ENCODE data around the gene RTEL1.

RTEL1 gene

DNA sequence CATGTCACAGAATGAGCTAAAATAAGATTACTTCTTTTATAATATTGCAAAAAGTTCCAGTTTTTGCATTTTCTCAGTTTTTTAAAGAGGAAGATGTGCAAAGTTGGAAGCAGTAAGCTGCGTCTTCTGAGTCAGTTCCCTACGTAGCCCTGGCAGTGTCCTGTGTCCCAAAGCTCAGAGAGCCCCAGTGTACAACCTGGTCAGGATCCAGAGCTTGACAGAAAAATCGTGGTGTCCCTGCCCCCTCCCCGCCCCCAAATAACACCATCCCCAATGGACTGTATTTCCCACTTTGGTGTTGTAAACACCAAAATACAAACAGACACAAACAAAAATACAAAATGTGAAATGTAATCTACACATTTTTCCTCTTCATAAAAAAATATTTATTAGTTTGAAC is 86.0 kb downstream of the RTEL1 start:
- DNase-seq (ENCODE audit: low read depth), result no peak
- TF ChIP-seq, protein P1, sequence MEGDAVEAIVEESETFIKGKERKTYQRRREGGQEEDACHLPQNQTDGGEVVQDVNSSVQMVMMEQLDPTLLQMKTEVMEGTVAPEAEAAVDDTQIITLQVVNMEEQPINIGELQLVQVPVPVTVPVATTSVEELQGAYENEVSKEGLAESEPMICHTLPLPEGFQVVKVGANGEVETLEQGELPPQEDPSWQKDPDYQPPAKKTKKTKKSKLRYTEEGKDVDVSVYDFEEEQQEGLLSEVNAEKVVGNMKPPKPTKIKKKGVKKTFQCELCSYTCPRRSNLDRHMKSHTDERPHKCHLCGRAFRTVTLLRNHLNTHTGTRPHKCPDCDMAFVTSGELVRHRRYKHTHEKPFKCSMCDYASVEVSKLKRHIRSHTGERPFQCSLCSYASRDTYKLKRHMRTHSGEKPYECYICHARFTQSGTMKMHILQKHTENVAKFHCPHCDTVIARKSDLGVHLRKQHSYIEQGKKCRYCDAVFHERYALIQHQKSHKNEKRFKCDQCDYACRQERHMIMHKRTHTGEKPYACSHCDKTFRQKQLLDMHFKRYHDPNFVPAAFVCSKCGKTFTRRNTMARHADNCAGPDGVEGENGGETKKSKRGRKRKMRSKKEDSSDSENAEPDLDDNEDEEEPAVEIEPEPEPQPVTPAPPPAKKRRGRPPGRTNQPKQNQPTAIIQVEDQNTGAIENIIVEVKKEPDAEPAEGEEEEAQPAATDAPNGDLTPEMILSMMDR (IDR thresholded peaks at IDR 0.05; ENCODE audit: low read length, missing control alignments), result no peak
- H3K4me3 ChIP-seq (replicated peaks; ENCODE audit: low read depth, low read length), result no peak overlapping the region

DNA sequence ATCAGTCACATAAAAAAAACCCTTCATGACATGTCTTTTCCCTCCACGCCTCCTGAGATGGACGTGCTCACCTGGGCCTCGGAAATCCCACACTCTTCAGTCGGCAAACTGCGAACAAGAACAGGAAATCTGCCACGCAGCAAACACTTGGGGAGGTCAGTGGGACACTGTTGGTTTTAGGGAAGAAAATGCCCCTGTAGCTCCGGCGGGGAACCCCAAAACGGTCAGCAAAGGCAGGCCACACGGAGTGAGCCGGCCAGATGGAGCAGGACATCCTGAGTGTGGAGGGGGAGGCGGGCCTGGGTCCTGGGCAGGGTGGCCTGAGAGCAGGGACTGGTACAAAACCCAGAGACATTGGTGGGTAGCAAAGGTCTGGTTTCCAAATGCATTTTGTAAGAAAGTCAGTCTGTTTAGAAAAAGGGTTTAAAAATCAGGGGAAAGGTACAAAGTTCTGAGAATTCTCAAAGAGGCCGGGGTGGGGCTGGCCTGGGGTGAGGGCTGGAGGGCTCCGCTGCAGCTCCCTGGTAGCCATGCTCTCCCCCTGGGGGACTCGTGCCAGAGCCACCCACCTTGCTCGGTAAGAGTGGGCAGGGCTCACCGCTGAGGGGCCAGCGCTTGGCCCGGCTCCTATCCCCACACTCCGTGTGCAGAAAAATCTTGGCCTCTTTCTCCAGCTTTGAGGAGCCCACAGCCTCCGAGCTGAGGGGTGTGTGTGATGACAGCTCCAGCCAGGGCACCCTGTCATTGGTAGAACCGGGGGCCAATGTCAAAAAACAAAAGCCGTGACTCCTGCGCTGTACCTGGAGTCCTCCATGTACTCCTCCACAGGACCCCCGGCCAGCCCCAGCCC is 86.7 kb downstream of the RTEL1 start:
- H3K4me3 ChIP-seq (replicated peaks; ENCODE audit: low read depth, low read length), result no peak overlapping the region
- TF ChIP-seq, protein P1 (IDR thresholded peaks at IDR 0.05; ENCODE audit: low read length, missing control alignments), result no peak
- no peak for DNase-seq (ENCODE audit: low read depth)

DNA sequence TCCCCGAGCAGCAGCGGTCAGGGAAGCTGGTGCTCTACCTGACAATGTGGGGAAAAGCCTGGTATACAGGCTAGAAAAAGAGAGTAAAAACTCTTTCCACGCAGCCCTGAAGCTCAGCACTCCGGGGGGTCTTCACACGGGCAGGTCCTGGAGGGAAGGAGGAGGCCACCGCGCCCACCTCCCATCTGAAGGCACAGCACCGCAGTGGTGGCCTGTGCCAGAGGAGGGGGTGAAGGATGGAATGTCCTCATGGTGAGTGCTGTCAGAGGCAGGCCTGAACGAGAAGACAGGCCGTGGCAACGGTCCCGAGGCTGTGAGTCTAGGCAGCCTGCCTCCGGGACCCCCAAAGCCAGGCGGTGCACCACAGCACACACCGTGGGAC is 87.3 kb downstream of the RTEL1 start:
- no peak for DNase-seq (ENCODE audit: low read depth)
- TF ChIP-seq, protein P1 (IDR thresholded peaks at IDR 0.05; ENCODE audit: low read length, missing control alignments), result no peak
- no peak overlapping the region for H3K4me3 ChIP-seq (replicated peaks; ENCODE audit: low read depth, low read length)
